ENCODE measurements around the gene PARP8. TPM values are rescaled to one million over a fixed set of nuclear protein-coding genes. Genes with fewer than 3 reads are reported as not detected.

PARP8 gene, protein sequence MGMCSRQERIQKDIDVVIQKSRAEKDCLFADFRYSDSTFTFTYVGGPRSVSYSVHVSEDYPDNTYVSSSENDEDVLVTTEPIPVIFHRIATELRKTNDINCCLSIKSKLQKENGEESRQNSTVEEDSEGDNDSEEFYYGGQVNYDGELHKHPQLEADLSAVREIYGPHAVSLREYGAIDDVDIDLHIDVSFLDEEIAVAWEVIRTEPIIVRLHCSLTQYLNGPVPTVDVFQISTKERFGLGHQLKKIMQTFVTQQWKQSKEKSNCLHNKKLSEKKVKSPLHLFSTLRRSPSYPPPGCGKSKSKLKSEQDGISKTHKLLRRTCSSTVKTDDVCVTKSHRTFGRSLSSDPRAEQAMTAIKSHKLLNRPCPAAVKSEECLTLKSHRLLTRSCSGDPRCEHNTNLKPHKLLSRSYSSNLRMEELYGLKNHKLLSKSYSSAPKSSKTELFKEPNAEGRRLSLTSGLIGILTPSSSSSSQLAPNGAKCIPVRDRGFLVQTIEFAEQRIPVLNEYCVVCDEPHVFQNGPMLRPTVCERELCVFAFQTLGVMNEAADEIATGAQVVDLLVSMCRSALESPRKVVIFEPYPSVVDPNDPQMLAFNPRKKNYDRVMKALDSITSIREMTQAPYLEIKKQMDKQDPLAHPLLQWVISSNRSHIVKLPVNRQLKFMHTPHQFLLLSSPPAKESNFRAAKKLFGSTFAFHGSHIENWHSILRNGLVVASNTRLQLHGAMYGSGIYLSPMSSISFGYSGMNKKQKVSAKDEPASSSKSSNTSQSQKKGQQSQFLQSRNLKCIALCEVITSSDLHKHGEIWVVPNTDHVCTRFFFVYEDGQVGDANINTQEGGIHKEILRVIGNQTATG
- 0.47 and 0.64 TPM in 2 replicates for total RNA-seq

DNA sequence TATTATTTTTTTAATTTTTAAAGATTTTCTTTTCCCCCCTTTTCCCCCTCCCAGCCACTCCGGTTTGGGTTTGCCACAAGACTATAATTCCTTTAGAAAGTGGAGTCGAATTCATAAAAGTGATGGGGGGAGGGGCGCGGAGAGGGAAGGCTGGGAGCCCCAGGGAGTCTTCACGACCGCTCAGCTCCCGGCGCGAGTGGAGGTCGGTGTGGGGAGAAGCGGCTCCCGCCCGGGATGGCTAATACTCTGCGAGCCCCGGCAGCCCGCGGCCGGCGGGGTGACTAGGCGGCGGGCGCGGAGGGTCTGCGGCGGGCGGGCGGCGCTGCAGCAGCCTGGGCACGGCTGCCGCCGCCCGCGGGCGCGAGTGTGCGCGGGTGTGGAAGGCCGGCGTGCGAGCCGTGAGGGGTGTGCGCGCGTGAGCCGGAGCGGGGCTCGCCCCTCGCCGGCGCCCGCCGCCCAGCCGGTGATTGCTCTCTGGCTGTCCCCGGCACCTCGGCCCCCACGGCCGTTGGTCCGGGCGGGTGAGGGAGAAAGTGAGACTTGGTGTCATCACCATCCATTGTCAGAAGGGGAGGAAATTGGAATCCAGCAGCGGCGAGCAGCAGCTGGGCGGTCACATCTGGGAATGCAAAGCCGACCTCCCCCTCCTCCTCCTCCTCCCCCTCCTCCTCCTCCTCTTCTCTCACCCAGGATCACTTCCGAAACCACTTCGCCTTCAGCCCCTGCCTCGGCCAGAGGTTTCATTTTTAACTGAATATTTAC, at the start of gene PARP8:
TSS of gene PARP8 (plus strand) at position 377 of the 762 bp plus-strand sequence. CDS start 459 bp downstream, outside the sequence.

Other genes starting within 250 kb of the PARP8 start
- gene EMB, start 225.3 kb upstream of the PARP8 start, total RNA-seq: 0.30 and 0.67 TPM in 2 replicates

All from mammary microvascular endothelial cell (primary cell).